SHP77 (cell line): ENCODE data around the gene DST.

ENCODE experiments used
- DNase-seq, 2 experiments: peaks; one replicate each; lab custom pipeline; 2025; lab: John Stamatoyannopoulos, UW

The DST gene

DNA sequence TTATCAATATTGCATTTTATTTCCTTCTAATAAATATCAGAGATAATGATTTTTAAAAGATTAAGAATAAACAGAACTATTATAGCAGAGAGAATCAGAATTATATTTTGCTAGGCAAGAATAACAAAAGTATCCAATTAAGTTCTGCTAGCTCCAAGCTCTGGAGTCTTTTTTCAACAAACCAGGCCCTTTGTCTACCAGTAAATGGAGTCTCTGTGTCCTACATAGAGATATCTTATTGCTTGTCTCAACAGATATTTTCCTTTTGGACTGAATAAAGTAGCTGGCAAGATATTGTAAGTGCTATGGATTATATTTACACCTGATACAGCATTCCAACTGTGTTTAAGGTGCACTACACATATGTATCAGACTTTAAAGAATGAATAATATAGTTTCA is 107.1 kb downstream of the DST start:
- DNase-seq = no peak

DNA sequence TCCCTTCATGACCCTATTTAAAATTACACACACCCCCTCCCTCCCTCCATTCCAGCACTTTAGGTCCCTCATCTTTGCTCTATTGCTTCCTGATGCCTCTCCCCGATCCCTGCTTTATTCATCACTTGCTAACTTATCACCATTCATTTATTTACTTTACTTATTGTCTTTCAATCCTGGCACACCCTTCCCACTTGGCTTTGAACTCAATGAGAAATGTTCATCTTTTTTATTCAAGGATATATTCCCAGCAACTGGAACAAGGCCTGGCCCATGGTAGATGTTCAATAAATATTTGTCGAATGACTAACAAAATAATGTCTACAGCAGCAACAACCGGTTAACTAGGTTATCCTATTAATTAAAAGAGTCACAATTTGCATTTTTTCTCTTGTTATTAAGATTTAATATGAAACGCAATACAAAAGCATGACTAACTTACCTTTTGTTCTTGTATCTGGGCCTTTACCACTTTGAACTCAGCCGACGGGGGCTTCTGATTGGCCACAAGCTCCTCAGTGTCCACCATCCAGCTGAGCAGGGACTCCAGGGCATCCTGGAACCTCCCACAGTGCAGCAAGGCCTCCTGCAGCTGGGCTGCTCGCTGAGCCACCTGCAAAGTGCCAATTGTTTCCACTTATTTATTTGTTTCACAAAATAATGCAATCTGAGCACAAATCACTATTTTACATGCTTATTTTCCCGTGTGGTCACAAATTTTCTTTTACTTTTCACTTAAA is 107.8 kb downstream of the DST start:
- no peak for DNase-seq

DNA sequence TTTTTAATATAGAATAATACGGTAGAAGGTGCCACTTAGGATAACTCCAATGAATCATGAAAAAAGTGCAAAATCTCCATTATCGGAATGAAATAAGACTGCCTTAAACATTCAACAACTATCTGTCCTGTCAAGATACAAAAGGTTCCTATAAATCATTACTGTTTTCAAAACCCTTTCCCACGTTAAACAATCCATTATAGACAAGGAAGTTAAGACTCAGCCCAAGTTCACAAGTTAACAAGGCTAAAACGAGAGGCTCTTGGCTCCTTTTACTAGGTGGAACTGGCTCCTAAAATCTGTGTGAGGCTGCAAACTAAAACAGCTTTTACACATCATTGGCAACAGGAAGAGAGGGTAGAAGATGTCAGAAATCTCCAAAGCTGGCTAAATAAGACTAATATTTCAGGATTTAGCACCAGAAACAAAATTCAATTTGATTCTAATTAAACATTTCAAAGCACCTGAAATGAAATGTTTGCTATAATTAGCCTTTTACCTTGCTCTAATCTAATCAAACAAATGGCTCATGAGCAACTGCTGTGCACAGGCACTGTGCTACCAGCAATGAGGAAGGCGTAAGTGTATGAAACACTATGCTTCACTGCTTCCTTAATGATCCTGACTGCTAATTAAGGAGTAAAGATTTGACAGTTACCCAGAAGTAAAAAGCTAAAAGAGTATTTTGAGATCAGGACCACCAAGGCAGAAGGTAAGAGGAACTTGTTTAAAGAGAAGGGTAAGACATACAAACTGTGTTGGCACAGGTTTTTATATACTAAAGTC is 109.7 kb downstream of the DST start:
- DNase-seq = no peak

GRCh38 chr6:56531839-56532595 is 110.7 kb downstream of the DST start:
- no peak for DNase-seq

DNA sequence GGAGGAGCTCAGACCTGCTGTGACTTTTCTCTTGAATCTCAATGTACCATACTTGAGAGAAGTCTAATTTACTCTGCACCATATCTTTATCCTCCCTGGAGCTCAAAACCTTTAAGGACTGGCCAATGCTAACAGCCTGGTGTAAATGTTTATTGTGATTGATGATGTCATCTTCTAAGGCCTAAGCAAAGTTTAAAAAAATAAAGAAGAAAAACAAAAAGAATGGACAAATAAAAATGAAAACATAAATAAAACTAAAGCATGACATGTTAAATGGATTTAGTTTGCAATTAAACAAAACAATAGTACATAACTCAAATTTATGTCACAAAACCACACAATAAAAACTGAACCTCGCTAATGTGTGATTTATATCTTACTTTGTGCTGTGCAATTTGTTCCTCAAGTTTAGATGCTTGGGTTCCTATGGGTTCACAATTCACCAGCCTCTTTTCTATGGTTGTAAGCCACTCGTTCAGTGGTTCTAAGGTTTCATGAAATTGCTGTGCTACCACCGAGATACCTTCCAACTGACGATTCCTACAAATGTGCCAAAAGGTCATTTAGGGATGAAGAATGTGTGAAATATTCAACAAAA is 113.0 kb downstream of the DST start:
- no peak for DNase-seq

- no peak for DNase-seq
Observed at GRCh38 chr6:56528412-56528841, 114.3 kb downstream of the DST start.

DNA sequence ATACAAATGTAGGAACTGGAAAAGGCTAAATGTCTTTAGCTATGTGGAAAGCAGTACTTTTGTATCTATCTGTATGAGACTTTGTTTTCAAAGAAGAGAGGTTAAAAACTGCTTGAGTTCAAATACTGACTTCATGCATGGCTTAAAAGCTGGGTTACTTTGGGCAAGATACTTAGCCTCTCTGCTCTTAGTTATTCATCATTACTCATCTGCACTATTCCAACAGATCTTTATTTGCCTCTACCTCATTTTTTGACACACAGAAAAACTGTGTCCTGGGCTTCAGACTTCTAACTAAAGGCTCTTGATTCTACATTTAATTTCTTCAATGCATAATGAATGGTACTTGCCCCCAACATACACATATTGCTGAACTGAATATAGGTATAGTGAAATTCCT is 114.8 kb downstream of the DST start:
- DNase-seq = no peak

GRCh38 chr6:56526860-56527544 is 115.7 kb downstream of the DST start:
- no peak for DNase-seq

DNA sequence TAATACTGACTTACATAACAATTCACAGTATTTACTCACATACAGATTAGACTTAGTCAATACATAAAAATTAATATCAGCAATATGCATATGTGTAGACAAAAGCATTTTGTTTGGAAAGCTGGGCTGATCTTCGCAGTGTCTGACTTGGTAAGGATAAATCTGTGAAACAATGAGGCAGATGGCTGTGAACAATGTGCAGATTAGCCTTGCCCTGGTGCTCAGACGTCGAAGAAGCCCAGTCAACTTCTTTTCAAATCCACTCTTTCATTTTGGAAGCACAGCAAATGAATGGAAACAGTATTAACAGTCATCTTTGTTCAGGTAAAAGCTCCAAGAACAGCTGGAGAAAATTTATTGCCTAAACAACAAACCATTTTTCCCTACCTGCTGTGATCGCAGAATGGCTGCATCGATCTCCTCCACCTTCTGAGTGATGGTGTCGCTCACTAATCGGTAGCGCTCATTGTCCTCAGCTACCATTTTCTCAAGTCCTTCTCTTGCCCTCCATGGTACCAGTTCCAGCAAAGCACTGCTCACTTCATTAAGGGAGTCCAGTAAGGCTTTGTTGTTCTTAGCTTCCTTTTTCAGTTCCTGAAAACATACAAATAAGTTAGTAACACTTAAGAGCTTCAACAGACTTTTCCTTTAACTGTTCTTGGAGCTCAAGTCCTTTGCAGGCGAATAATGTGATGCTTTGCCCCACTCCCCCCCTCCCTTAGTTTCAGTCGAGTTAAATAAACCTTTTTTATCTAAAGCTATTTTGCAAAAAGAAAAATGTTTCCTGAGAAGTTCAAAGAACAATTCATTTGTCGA is 116.5 kb downstream of the DST start:
- DNase-seq = no peak

GRCh38 chr6:56524891-56525703 is 117.6 kb downstream of the DST start:
- DNase-seq = no peak

- no peak for DNase-seq
Observed at GRCh38 chr6:56522495-56523270, 120.0 kb downstream of the DST start.

DNA sequence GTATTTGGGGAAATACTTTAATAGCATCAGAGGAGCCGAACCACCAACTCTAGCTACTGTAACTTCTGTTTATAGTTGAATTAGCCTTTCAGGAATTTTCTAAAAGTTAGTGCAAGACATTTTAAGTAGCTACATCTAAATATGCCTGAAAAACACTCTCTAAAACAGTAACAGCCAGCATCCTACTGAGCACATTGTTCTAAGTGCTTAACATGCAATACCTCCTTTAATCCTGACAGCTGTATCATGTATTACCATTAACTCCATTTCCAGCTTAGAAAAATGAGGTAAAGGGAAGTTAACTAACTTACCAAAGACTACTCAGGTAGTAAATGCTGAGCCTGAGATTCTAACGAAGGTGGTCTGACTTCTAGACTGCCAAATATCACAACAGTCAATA is 120.7 kb downstream of the DST start:
- DNase-seq = no peak

- no peak for DNase-seq
Observed at GRCh38 chr6:56521454-56521853, 121.2 kb downstream of the DST start.

DNA sequence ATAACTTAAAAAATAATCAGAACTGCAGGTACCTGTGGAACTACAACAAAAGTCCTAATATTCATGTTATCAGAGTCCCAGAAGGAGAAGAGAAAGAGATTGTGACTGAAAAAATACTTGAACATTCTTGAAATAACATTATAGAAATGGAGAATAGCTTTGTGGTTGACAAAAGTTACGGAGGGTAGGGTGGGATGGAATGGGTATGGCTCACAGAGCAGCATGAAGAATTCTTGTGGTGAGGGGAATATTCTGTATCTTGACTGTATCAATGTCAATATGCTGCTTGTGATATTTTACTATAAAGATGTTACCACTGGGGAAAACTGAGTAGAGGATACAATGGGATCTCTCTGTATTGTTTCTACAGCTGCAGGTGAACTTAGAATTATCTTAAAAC is 122.5 kb downstream of the DST start:
- no peak for DNase-seq

- DNase-seq = no peak
Observed at GRCh38 chr6:56518995-56519767, 123.5 kb downstream of the DST start.

DNA sequence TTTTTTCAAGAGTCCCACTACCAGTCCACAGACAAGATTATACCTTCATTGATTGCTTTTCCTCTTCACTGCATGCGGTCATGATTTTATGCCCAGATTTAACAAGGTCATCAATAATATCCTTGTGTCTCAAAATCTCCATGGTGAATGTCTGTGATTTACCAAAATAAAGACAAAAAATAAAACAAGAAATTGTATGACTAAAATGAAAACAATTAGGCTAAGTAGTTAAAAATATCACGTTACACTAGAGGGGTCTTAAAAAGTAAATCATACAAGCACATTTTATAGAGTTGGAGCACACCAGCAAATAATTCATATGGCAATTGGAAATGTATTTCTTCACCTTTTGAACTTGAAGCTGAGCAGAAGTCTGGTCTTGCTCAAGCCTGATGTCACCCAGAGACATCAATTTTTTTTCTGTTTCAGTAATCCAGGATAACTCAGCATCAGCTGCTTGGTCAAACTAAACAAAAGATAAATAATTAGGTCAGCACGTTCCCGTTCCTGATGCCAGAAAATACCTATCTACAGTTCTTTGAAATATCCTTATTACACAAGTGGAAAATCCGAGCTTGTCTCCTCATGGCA is 125.4 kb downstream of the DST start:
- DNase-seq = peak; percentile 67 to 68

DNA sequence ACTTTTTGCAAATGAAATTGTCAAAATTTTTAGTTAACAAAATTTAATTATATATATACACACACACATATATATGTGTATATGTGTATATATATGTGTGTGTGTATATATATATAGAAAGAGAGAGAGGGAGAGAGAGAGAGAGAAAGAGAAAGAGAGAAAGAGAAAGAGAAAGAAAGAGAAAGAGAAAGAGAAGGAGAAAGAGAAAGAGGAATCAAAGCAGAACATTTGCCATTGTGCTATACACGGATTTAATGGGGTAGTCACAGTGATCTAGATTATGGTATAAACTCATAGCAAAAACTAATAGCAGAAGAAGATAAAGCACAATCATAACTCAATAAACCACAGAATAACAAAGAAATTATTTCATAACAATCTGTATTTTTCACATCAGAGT is 126.7 kb downstream of the DST start:
- DNase-seq = no peak
